Endodermal cell (in vitro differentiated cells): ENCODE data around the gene SRBD1. TPM values are rescaled to one million over a fixed set of nuclear protein-coding genes. Genes with fewer than 3 reads are reported as not detected.

Experiments used
- DNase-seq: peaks from one replicate; pipeline ENCODE4 v3.0.0-alpha.2; 2017
- H3K27ac ChIP-seq: 2 replicates; pipeline ENCODE4 v1.5.1; 2013; ENCODE audit warnings: mild to moderate bottlenecking, low read depth, low read length, moderate library complexity
- H3K27me3 ChIP-seq: 2 replicates; pipeline ENCODE4 v1.6.1; 2013; ENCODE audit warnings: mild to moderate bottlenecking, low read length, moderate library complexity; ENCODE audit not compliant: insufficient read depth, control insufficient read depth, poor library complexity, severe bottlenecking
- H3K36me3 ChIP-seq: 2 replicates; pipeline ENCODE4 v1.7.0; 2013; ENCODE audit warnings: mild to moderate bottlenecking, low read length, moderate library complexity; ENCODE audit not compliant: control insufficient read depth, insufficient read depth
- H3K4me1 ChIP-seq: one replicate; pipeline ENCODE4 v1.7.0; 2013; ENCODE audit warnings: low read length; ENCODE audit not compliant: control insufficient read depth, insufficient read depth
- H3K4me3 ChIP-seq: 2 replicates; pipeline ENCODE4 v1.5.1; 2013; ENCODE audit warnings: mild to moderate bottlenecking, low read length, moderate library complexity
- H3K9ac ChIP-seq: 2 replicates; pipeline ENCODE4 v1.6.1; 2013; ENCODE audit warnings: mild to moderate bottlenecking, low read length, moderate library complexity; ENCODE audit not compliant: poor library complexity, severe bottlenecking; ENCODE audit errors: extremely low read depth
- H3K9me3 ChIP-seq: 2 replicates; pipeline ENCODE4 v1.6.1; 2013; ENCODE audit warnings: mild to moderate bottlenecking, low read length, moderate library complexity; ENCODE audit not compliant: control insufficient read depth
- H3K27ac Mint-ChIP-seq: 2 replicates; pipeline ENCODE4 v1.8.0; 2020; ENCODE audit warnings: mixed read lengths
- H3K27me3 Mint-ChIP-seq: 2 replicates; pipeline ENCODE4 v1.8.0; 2021; ENCODE audit warnings: mild to moderate bottlenecking, mixed read lengths; ENCODE audit not compliant: insufficient read depth
- H3K36me3 Mint-ChIP-seq: 2 replicates; pipeline ENCODE4 v1.8.0; 2020; ENCODE audit warnings: low read depth, mixed read lengths
- H3K4me1 Mint-ChIP-seq: 2 replicates; pipeline ENCODE4 v1.8.0; 2020; ENCODE audit warnings: mixed read lengths
- H3K4me3 Mint-ChIP-seq: 2 replicates; pipeline ENCODE4 v1.8.0; 2020; ENCODE audit warnings: mild to moderate bottlenecking, moderate library complexity, mixed read lengths
- H3K9me3 Mint-ChIP-seq: 2 replicates; pipeline ENCODE4 v1.8.0; 2020; ENCODE audit warnings: mild to moderate bottlenecking, mixed read lengths
- WGBS, 2 experiments: methylation state at CpG; one replicate each; pipeline versions ENCODE4 v1.1.5 to v1.1.7; 2013; ENCODE audit warnings: missing lambda C conversion rate in 2 of 2, mixed read lengths in 1 of 2; ENCODE audit not compliant: insufficient coverage in 1 of 2, insufficient read length in 1 of 2; 5-methylcytosine and 5-hydroxymethylcytosine counted together
- total RNA-seq, 2 donors: library from RNA; stranded (reverse); fragmentation: NEBNext Ultra II Directional in 1 of 2; extraction: Animal tissue kit (Norgen Biotek cat#: 25700) in 1 of 2; gene quantifications; 2 replicates in 1 of 2; 3 replicates in 1 of 2; pipeline ENCODE4 v1.2.1, GENCODE V29; 2021
- TF ChIP-seq, protein P1 (sequence below): fragments of 200-600 bp; sonication (generic); conservative IDR thresholded peaks from 2 replicates; pipeline ENCODE4 v1.5.0; 2021; ENCODE audit warnings: antibody characterized with exemption, mild to moderate bottlenecking

SRBD1 gene
- total RNA-seq, 2 donors from 2014 or later, result 17.7 to 19.6 TPM

- Mint-ChIP-seq H3K4me3 (no peak overlapping the region), H3K36me3 (peaks cover 3% of the 10 kb centered on the region), H3K9me3 (no peaks in the 10 kb centered on the region), H3K27me3 (no peaks in the 10 kb centered on the region), H3K4me1 (peaks cover 20% of the 10 kb centered on the region), H3K27ac (no peak overlapping the region)
- H3K27me3 ChIP-seq, result no peaks in the 10 kb centered on the region
- no peak overlapping the region for H3K27ac ChIP-seq
- no peaks in the 10 kb centered on the region for H3K36me3 ChIP-seq
- WGBS, 2 experiments, result 95 to 100% methylated on average over 2 to 5 of the region's 5 CpGs
- DNase-seq, result no peak
- no peak overlapping the region for H3K4me3 ChIP-seq
- TF ChIP-seq, protein P1, sequence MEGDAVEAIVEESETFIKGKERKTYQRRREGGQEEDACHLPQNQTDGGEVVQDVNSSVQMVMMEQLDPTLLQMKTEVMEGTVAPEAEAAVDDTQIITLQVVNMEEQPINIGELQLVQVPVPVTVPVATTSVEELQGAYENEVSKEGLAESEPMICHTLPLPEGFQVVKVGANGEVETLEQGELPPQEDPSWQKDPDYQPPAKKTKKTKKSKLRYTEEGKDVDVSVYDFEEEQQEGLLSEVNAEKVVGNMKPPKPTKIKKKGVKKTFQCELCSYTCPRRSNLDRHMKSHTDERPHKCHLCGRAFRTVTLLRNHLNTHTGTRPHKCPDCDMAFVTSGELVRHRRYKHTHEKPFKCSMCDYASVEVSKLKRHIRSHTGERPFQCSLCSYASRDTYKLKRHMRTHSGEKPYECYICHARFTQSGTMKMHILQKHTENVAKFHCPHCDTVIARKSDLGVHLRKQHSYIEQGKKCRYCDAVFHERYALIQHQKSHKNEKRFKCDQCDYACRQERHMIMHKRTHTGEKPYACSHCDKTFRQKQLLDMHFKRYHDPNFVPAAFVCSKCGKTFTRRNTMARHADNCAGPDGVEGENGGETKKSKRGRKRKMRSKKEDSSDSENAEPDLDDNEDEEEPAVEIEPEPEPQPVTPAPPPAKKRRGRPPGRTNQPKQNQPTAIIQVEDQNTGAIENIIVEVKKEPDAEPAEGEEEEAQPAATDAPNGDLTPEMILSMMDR, result no peak
- peaks cover 8% of the 10 kb centered on the region for H3K4me1 ChIP-seq
- H3K9ac ChIP-seq, result no peak overlapping the region
- no peaks in the 10 kb centered on the region for H3K9me3 ChIP-seq
Measured at GRCh38 chr2:45457211-45457945, 153.7 kb downstream of the SRBD1 start.

- H3K4me3 Mint-ChIP-seq, result no peak overlapping the region
- Histone ChIP-seq H3K4me1 (peaks cover 3% of the 10 kb centered on the region), H3K9me3 (no peaks in the 10 kb centered on the region), H3K36me3 (no peaks in the 10 kb centered on the region), H3K9ac (no peak overlapping the region), H3K27ac (no peak overlapping the region), H3K27me3 (no peaks in the 10 kb centered on the region), H3K4me3 (no peak overlapping the region)
- no peaks in the 10 kb centered on the region for H3K36me3 Mint-ChIP-seq
- DNase-seq, result no peak
- peaks cover 8% of the 10 kb centered on the region for H3K4me1 Mint-ChIP-seq
- WGBS, 2 experiments, result 87% methylated on average over 4 of the region's 4 CpGs; no CpG with 5 or more reads in 1 of the 2 experiments
- TF ChIP-seq, protein P1, result no peak
- no peaks in the 10 kb centered on the region for H3K9me3 Mint-ChIP-seq
- H3K27ac Mint-ChIP-seq, result no peak overlapping the region
- no peaks in the 10 kb centered on the region for H3K27me3 Mint-ChIP-seq
Measured at GRCh38 chr2:45452866-45453265, 158.2 kb downstream of the SRBD1 start.

GRCh38 chr2:45450634-45451033 lies 160.4 kb downstream of the SRBD1 start:
- Histone ChIP-seq H3K4me1 (no peaks in the 10 kb centered on the region), H3K27me3 (no peaks in the 10 kb centered on the region), H3K9me3 (no peaks in the 10 kb centered on the region), H3K9ac (no peak overlapping the region), H3K4me3 (no peak overlapping the region), H3K36me3 (no peaks in the 10 kb centered on the region), H3K27ac (no peak overlapping the region)
- no peak overlapping the region for H3K4me3 Mint-ChIP-seq
- TF ChIP-seq, protein P1, result no peak
- no peaks in the 10 kb centered on the region for H3K9me3 Mint-ChIP-seq
- no peaks in the 10 kb centered on the region for H3K36me3 Mint-ChIP-seq
- 79 to 97% methylated on average over 2 of the region's 2 CpGs for WGBS, 2 experiments
- H3K27me3 Mint-ChIP-seq, result no peaks in the 10 kb centered on the region
- no peak for DNase-seq
- H3K27ac Mint-ChIP-seq, result no peak overlapping the region
- H3K4me1 Mint-ChIP-seq, result peaks cover 4% of the 10 kb centered on the region
